ENCODE data around the gene CRY2.

- no peak for TF ChIP-seq CTCF (IDR thresholded peaks at IDR 0.05)
- no peak for TF ChIP-seq USF2 (IDR thresholded peaks at IDR 0.05; ENCODE audit: borderline replicate concordance, low read depth, low read length)
- TF ChIP-seq JUND (IDR thresholded peaks at IDR 0.05): no peak
- no peak for TF ChIP-seq YY1 (IDR thresholded peaks at IDR 0.05; ENCODE audit: low read depth)
- no peak; the same call in 1 of the 2 replicates for TF ChIP-seq POLR2AphosphoS5 (IDR thresholded peaks at IDR 0.05; ENCODE audit: low read depth, low read length)
- no peak for TF ChIP-seq MXI1 (IDR thresholded peaks at IDR 0.05; ENCODE audit: low read depth, low read length)
- TF ChIP-seq EZH2phosphoT487 (IDR thresholded peaks at IDR 0.05; ENCODE audit: borderline replicate concordance, low read depth): no peak
- TF ChIP-seq GABPA (IDR thresholded peaks at IDR 0.05; ENCODE audit: low read depth): no peak
- no peak for TF ChIP-seq PBX3 (IDR thresholded peaks at IDR 0.05)
- TF ChIP-seq MAX (IDR thresholded peaks at IDR 0.05; ENCODE audit: low read depth): no peak
- TF ChIP-seq ZBTB33 (IDR thresholded peaks at IDR 0.05; ENCODE audit: borderline replicate concordance, low read depth): no peak
- TF ChIP-seq CHD2 (IDR thresholded peaks at IDR 0.05; ENCODE audit: low read length, partially characterized antibody): no peak
- no peak for TF ChIP-seq NFIC (IDR thresholded peaks at IDR 0.05; ENCODE audit: borderline replicate concordance)
- TF ChIP-seq REST (IDR thresholded peaks at IDR 0.05; ENCODE audit: low read depth, low read length): no peak
Observed at GRCh38 chr11:45812581-45813548, 34.4 kb upstream of the CRY2 start.
